Heart left ventricle (tissue), 16 donors: ENCODE results near the gene FKBP5. TPM values are rescaled to one million over a fixed set of nuclear protein-coding genes. Genes with fewer than 3 reads are reported as not detected.
"Not testable (repeated sequence)": the region's sequence is repeated elsewhere in the genome, so short reads cannot be mapped to it uniquely, and the experiment has no call there.

Experiments
- ATAC-seq, 4 donors: fragments of 200-7000 bp; cut with Tn5 transposase; one replicate each; pipeline ENCODE4 v1.9.1; 2020 to 2022; ENCODE audit warnings: moderate library complexity in 4 of 4, mild to moderate bottlenecking in 3 of 4, moderate number of reproducible peaks in 1 of 4
- DNase-seq, 5 donors: peaks; one replicate each; pipeline ENCODE4 v3.0.0-alpha.2; 2020
- H3K27ac ChIP-seq, 12 donors: fragments of 200-600 bp; sonication (generic) in 4 of 12; one replicate each; pipeline versions ENCODE4 v1.5.0 to v1.8.0; 2016 to 2022; ENCODE audit warnings: mild to moderate bottlenecking in 2 of 12
- H3K27me3 ChIP-seq, 9 donors: fragments of 200-600 bp; sonication (generic) in 2 of 9; one replicate each; pipeline versions ENCODE4 v1.5.1 to v1.8.0; 2016 to 2022; ENCODE audit warnings: mild to moderate bottlenecking in 3 of 9
- H3K36me3 ChIP-seq, 9 donors: fragments of 200-600 bp; sonication (generic) in 2 of 9; one replicate each; pipeline versions ENCODE4 v1.5.0 to v1.8.0; 2018 to 2022; ENCODE audit warnings: mild to moderate bottlenecking in 2 of 9
- H3K4me1 ChIP-seq, 12 donors: fragments of 200-600 bp; sonication (generic) in 4 of 12; one replicate each; pipeline versions ENCODE4 v1.5.0 to v1.8.0; 2016 to 2022; ENCODE audit warnings: mild to moderate bottlenecking in 3 of 12
- H3K4me3 ChIP-seq, 12 donors: fragments of 200-600 bp; sonication (generic) in 4 of 12; one replicate each; pipeline versions ENCODE4 v1.5.0 to v1.8.0; 2017 to 2022; ENCODE audit warnings: mild to moderate bottlenecking in 9 of 12, moderate library complexity in 4 of 12
- H3K9me3 ChIP-seq, 12 donors: fragments of 200-600 bp; sonication (generic) in 4 of 12; one replicate each; pipeline versions ENCODE4 v1.5.0 to v1.8.0; 2016 to 2022; ENCODE audit warnings: mild to moderate bottlenecking in 1 of 12
- POLR2A ChIP-seq, 2 donors: fragments of 450-650 bp; IDR thresholded peaks; one replicate each; pipeline ENCODE4 v1.6.1; 2017; ENCODE audit warnings: antibody characterized with exemption in 2 of 2, mild to moderate bottlenecking in 2 of 2, moderate library complexity in 2 of 2
- WGBS, 4 donors: extraction: QIAGEN DNeasy Blood & Tissue Kit in 2 of 4; methylation state at CpG; one replicate each; pipeline versions ENCODE4 v1.1.5 to v1.1.7; 2013 to 2018; 5-methylcytosine and 5-hydroxymethylcytosine counted together
- intact Hi-C, 10 donors: fragments of 100-400 bp; cut with DNase I; formaldehyde crosslinking; loops; one replicate each; pipeline versions ENCODE4 v1.11.1 to v1.14.2; 2022
- polyA plus RNA-seq, 2 donors: library from polyadenylated mRNA; stranded (reverse); fragments of 200-250 nt; gene quantifications; one replicate each; pipeline ENCODE4 v1.2.3, GENCODE V29; 2013
- total RNA-seq, 9 donors: library from RNA; depleted of rRNA in 2 of 9; stranded (reverse); fragments of >200 nt in 2 of 9; fragmentation: NEBNext Ultra II Directional in 3 of 9; extraction: Animal tissue kit (Norgen Biotek cat#: 25700) in 3 of 9; gene quantifications; one replicate each; pipeline versions ENCODE4 v1.1.0 to v1.2.4, GENCODE V29; 2016 to 2023
- TF ChIP-seq, protein P1 (sequence below), 12 donors: fragments of 200-600 bp; sonication (generic) in 4 of 12; IDR thresholded peaks; one replicate each; pipeline versions ENCODE4 v1.5.0 to v1.8.0; 2018 to 2022; ENCODE audit warnings: antibody characterized with exemption in 12 of 12, mild to moderate bottlenecking in 5 of 12
- donor health status: ischemic (EF 13 %, LVEDD 7.1; RV severe dilation, severe dysfunction).
- donor health status: healthy with polysubstance abuse.
- donor health status: DM: no; HTN: yes; CAD: no.
- donor health status: DM: no; HTN: no; CAD: no.
- donor health status: ischemic (EF 25% LVEDD 6.9; RV normal size, moderate dysfunction).
- donor health status: ischemic (EF 25% LVEDD 5.7; RV mildly dilated, moderate dysfunction).
- donor health status: healthy.
- donor health status: DM: yes; HTN: yes; CAD: no.
- donor health status: ischemic (EF 35%, LVEDD 5.7; RV mildly dilated, moderate dysfunction).
- donor health status: nonischemic (EF 11% LVEDD 7.7; RV severe dilation, severe dysfunction).
- donor health status: DM: yes; HTN: yes; CAD: no.
- donor health status: PGD.
- donor health status: ischemic (EF 29% LVEDD 5.4; RV normal size, mild dysfunction).
- donor health status: nonischemic (EF 23%, LVEDD 6.1; RV moderate dilation, normal function).

The FKBP5 gene
- total and polyA plus RNA-seq, 11 donors, result 19.7 to 351 (median 104) TPM

DNA sequence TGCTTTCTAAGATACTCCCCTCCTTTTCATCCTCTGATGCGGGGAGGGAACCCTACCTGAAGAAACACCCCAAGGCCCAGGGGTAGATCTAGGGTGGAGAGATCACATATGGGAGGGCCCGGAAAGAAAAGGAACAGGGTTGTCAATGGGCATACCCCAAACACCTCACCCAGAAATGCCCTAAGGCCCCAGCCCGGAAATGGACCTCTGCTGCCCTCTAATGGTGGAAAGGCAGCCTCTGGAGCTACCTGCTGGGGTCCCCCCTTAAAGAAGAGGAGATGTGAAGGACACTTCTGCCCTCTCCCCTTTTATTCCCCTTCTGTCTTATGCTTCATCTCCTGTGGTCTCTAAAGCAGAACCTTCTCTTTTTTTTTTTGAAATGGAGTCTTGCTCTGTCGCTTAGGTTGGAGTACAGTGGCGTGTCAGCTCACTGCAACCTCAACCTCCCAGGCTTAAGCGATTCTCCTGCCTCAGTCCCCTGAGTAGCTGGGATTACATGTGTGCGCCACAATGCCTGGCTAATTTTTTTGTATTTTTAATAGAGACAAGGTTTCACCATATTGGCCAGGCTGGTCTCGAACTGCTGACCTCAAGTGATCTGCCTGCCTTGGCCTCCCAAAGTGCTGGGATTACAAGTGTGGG lies 47.7 kb upstream of the FKBP5 start:
- DNase-seq (peak; percentile 67 to 84 (median 76)), ATAC-seq (peak in 2 of 4 donors; percentile 19 to 44)
- Histone ChIP-seq H3K4me1 (peaks cover 7 to 53% (median 18%) of the 10 kb centered on the region in 12 donors), H3K27ac (peak overlapping the region in 1 of 12 donors; percentile 45), H3K9me3 (no peaks in the 10 kb centered on the region), H3K36me3 (no peaks in the 10 kb centered on the region), H3K27me3 (no peaks in the 10 kb centered on the region), H3K4me3 (no peak overlapping the region)
- TF ChIP-seq POLR2A (IDR thresholded peaks at IDR 0.05), result no peak
- TF ChIP-seq, protein P1, sequence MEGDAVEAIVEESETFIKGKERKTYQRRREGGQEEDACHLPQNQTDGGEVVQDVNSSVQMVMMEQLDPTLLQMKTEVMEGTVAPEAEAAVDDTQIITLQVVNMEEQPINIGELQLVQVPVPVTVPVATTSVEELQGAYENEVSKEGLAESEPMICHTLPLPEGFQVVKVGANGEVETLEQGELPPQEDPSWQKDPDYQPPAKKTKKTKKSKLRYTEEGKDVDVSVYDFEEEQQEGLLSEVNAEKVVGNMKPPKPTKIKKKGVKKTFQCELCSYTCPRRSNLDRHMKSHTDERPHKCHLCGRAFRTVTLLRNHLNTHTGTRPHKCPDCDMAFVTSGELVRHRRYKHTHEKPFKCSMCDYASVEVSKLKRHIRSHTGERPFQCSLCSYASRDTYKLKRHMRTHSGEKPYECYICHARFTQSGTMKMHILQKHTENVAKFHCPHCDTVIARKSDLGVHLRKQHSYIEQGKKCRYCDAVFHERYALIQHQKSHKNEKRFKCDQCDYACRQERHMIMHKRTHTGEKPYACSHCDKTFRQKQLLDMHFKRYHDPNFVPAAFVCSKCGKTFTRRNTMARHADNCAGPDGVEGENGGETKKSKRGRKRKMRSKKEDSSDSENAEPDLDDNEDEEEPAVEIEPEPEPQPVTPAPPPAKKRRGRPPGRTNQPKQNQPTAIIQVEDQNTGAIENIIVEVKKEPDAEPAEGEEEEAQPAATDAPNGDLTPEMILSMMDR (IDR thresholded peaks at IDR 0.05), result peak; percentile 86 to 97 (median 92)
- WGBS, 4 donors, result 57 to 67% (median 64%) methylated on average over 8 of the region's 8 CpGs
- intact Hi-C loops, result loop anchor here (1.0 to 5.0 kb wide), 11 partner anchors 48 to 214 kb away; partner anchors contain the start of gene FKBP5 (in 2 of the 10)

GRCh38 chr6:35735452-35735851 lies 46.7 kb upstream of the FKBP5 start:
- TF ChIP-seq POLR2A (IDR thresholded peaks at IDR 0.05), result no peak
- TF ChIP-seq, protein P1 (IDR thresholded peaks at IDR 0.05), result no peak
- WGBS, 4 donors, result 91 to 94% (median 92%) methylated on average over 3 of the region's 3 CpGs
- intact Hi-C loops, result loop anchor here in 3 of 10 donors (5.0 kb wide), 3 partner anchors 48 to 213 kb away; partner anchors contain the start of gene FKBP5 (in 1 of the 3)
- H3K27ac ChIP-seq, result peak overlapping the region in 2 of 12 donors; percentile 1 to 25
- ATAC-seq, result no peak
- H3K4me1 ChIP-seq, result peaks cover 11 to 59% (median 20%) of the 10 kb centered on the region in 12 donors
- H3K9me3 ChIP-seq, result no peaks in the 10 kb centered on the region
- H3K36me3 ChIP-seq, result no peaks in the 10 kb centered on the region
- H3K27me3 ChIP-seq, result no peaks in the 10 kb centered on the region
- DNase-seq, result no peak
- H3K4me3 ChIP-seq, result no peak overlapping the region

GRCh38 chr6:35734319-35734718 lies 45.6 kb upstream of the FKBP5 start:
- Histone ChIP-seq H3K4me1 (peaks cover 11 to 68% (median 23%) of the 10 kb centered on the region in 12 donors), H3K27ac (peak overlapping the region in 2 of 12 donors; percentile 100)
- H3K36me3 ChIP-seq, H3K4me3 ChIP-seq, H3K27me3 ChIP-seq, ATAC-seq, H3K9me3 ChIP-seq, DNase-seq: not testable (repeated sequence)
- intact Hi-C loops, result loop anchor here in 1 of 10 donors (5.0 kb wide), 1 partner anchor 132 kb away; no protein-coding TSS in a partner anchor
- WGBS, 4 donors, result 89 to 97% (median 95%) methylated on average over 12 of the region's 12 CpGs

- H3K9me3 ChIP-seq, result no peaks in the 10 kb centered on the region
- no peak for TF ChIP-seq POLR2A (IDR thresholded peaks at IDR 0.05)
- TF ChIP-seq, protein P1 (IDR thresholded peaks at IDR 0.05), result no peak
- no peak overlapping the region for H3K4me3 ChIP-seq
- H3K4me1 ChIP-seq, result peaks cover 16 to 74% (median 30%) of the 10 kb centered on the region in 12 donors
- H3K27ac ChIP-seq, result peak overlapping the region in 8 of 12 donors; percentile 98 to 100 (median 100)
- ATAC-seq (no peak), DNase-seq (no peak)
- intact Hi-C loops, result loop anchor here in 3 of 10 donors (1.0 to 5.0 kb wide), 3 partner anchors 45 to 147 kb away; partner anchors contain the start of gene FKBP5 (in 2 of the 3)
- H3K36me3 ChIP-seq, result no peaks in the 10 kb centered on the region
- WGBS, 4 donors, result 93 to 96% (median 94%) methylated on average over 8 of the region's 8 CpGs
- no peaks in the 10 kb centered on the region for H3K27me3 ChIP-seq
Observed at GRCh38 chr6:35733633-35734032, 44.9 kb upstream of the FKBP5 start.
